GM18858 (cell line): ENCODE data around the gene PDXP.
"Not testable (repeated sequence)": the region's sequence is repeated elsewhere in the genome, so short reads cannot be mapped to it uniquely, and the experiment has no call there.

ENCODE experiments used
- ATAC-seq: cut with Tn5 transposase; IDR thresholded peaks from one replicate; pipeline ENCODE4 v1.9.1; 2021; ENCODE audit not compliant: unreplicated experiment

PDXP gene

DNA sequence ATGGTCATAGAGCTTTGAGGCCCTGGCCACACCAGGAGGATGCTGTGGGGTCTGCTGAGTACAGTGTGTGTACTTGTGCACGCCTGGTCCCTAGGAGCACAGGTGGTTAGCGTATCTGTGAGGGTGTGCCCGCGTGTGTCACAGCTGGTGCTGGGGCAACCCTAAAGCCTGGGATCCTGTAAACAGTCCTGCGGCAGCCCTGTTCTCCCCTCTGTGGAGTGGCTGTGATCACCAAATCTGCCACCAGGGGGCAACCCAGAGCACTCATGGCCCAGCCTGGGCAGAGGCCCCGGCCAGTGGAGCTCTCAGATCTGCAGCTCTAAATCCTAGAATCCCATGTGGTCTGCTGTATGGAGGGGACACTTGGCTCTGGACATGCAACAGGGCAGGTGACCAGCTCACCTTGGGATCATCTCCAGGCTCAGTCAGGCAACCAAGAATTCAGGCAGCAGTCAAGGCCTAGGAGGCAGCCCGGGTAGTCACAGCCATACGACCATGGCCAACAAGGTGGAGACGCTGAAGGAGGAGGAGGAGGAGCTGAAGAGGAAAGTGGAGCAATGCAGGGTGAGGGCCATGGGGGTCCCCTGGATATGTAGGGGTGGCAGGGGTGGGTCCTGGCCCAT, 15.2 kb upstream of the PDXP start:
- no peak for ATAC-seq

DNA sequence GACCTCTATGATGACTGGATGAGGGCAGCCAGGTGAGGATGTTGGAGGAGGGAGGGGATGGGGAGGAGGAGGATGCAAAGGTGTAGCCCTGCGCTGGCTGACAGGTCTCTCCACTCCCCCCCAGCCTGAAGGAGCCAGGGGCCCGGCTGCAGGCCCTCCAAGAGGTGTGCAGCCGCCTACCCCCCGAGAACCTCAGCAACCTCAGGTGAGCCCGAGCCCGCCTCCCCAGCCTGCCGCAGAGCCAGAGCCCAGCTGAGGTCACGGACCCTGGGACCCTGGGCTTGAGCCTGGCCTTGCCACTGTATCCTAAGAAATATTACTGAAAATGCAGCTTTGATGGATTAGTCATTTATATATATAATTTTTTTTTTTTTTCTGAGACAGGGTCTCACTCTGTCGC, 11.2 kb upstream of the PDXP start:
- no peak for ATAC-seq

DNA sequence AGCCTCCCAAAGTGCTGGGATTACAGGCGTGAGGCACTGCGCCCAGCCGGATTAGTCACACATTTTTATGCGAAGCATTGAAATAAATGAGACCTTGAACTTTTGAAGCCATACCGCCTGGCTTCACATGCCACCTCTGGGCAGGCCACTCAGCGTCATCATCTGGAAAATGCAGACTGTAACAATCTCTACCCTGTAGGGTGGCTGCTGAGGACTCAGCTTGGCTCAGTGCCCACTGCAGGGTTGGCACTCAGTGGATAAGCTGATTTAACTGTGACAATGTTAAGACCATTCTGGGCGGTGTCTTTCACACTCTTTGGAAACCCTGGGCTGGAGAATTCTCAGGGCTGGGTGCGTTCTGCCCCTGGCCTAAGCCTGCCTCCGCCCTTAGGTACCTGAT, 10.6 kb upstream of the PDXP start:
- no peak for ATAC-seq

DNA sequence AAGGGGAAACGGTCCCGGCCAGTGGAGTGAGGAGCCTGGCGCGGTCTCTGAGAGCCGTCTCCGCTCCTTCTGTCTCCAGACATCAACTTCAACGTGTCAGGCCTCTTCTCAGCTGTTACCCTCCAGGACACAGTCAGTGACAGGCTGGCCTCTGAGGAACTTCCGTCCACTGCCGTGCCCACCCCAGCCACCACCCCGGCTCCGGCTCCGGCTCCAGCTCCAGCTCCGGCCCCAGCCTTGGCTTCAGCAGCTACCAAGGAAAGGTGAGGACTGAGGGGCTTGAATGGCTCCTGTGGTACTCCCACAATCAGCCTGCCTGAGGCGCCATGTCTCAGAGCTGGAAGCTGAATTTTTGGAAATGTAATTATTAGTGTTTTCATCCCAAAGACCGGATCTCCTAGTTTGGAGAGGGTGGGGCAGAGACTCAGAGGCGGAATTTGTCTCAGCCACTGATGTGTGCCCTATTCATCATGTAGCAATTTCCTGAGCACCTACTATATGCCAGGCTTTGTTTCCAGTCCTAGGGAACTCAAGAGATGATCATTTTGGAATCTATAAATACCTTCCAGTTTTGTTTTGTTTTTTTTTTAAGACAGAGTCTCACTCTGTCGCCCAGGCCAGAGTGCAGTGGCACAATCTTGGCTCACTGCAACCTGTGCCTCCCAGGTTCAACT, 7.9 kb upstream of the PDXP start:
- no peak for ATAC-seq

GRCh38 chr22:37654563-37655251, 3.8 kb upstream of the PDXP start:
- ATAC-seq: no peak

DNA sequence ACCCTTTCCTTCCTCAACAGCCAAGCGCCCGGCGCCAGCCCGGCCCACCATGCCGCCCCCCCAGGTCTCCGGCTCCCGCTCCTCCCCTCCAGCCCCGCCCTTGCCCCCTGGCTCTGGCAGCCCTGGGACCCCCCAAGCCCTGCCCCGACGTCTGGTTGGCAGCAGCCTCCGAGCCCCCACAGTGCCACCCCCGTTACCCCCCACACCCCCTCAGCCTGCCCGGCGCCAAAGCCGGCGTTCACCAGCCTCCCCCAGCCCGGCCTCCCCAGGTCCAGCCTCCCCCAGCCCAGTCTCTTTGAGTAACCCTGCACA, 3.3 kb upstream of the PDXP start:
- no peak for ATAC-seq

DNA sequence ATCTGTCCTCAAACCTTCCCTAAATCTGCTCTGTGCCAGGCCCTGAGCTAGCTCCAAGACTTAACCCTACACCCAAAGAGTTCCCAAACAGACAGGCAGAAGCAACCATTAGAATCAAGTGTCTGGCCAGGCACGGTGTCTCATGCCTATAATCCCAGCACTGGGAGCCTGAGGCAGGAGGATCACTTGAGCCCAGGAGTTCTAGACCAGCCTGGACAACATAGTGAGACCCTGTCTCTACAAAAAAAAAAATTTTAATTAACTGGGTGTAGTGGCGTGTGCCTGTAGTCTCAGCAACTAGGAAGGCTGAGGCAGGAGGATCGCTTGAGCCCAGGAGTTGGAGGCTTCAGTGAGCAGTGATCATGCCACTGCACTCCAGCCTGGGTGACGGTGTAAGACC, 1.9 kb upstream of the PDXP start:
- not testable (repeated sequence) for ATAC-seq

DNA sequence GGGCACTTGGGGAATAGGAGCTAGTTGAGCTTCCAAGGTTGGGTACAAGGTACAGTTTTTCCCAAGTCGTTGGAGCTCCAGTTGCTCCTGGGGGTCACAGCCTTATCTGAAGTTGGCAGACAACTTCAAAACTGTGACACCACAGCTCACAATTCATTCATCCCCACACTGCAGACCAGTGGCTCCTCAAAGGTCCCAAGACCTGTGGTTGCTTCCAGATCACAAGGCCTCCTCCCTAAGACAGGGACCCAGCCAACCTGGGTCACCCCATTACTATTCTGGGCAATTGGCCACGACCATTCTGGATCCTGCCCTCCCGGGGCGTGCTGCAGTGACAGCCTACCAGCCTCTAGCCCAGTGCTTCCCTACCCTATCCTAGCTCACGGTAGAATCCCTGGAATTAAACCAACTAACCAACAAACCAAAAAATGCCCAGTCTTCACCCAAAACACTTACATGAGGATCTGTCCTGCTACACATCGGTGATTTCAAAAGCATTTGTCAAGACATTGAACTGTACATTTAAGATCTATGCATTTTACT, 862 bp upstream of the PDXP start:
- no peak for ATAC-seq

GRCh38 chr22:37659066-37659896, 758 bp downstream of the PDXP start:
- ATAC-seq: peak; percentile 4

GRCh38 chr22:37659897-37660708, 1.6 kb downstream of the PDXP start:
- no peak for ATAC-seq

DNA sequence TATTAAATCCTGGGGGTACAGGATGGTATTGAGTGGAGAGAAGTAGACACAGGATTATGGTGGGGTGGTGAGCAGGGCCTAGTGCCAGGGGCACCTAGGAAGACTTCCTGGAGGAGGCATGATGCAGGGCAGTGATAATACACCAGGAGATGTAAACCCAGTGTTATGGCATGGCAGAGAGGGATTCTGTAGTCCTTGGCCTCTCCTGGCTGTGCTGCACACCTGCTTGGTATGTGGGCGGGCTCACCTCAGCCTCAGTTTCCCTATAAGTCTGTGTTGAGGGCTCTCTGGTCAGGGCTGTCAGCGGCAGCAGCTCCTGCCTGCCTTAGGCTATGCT, 2.2 kb downstream of the PDXP start:
- no peak for ATAC-seq

DNA sequence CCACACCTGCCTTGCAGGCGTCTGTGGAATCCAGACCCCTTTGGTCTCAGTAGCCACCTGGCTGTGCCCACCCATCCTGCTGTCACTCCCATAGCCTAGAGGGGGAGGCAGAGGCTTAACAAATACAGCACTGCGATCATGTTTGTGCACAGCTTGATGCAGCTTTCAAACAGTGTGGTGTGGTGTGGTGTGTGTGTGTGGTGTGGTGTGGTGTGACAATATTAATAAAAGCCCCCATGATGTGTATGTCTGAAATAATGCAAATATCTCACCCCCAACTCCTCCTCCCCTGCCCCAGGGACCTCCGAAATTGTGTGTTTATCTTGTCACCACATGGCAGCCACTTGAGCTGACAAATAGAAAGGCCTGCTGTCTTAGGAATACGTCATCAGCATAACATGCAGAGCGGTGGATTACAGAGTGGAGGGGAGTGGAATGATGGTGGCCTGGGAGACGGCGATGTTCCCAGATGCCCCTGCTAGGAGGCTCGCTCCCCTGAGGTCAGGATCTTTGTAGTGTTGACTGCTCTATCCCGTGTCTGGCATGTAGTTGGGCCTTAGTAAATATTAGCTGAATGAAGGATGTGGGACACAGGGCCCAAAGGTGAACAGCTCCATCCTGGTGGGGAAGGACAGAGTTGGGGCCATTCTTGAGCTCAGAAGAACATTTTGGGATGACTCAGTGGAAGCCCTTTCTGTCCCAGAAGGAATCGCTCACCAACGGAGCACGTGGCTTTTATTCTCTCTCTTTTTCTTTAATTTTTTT, 2.8 kb downstream of the PDXP start:
- no peak for ATAC-seq

- ATAC-seq: no peak
These were observed 3.5 kb downstream of the PDXP start for GRCh38 chr22:37662039-37662438.

GRCh38 chr22:37663521-37664140, 5.1 kb downstream of the PDXP start:
- no peak for ATAC-seq

DNA sequence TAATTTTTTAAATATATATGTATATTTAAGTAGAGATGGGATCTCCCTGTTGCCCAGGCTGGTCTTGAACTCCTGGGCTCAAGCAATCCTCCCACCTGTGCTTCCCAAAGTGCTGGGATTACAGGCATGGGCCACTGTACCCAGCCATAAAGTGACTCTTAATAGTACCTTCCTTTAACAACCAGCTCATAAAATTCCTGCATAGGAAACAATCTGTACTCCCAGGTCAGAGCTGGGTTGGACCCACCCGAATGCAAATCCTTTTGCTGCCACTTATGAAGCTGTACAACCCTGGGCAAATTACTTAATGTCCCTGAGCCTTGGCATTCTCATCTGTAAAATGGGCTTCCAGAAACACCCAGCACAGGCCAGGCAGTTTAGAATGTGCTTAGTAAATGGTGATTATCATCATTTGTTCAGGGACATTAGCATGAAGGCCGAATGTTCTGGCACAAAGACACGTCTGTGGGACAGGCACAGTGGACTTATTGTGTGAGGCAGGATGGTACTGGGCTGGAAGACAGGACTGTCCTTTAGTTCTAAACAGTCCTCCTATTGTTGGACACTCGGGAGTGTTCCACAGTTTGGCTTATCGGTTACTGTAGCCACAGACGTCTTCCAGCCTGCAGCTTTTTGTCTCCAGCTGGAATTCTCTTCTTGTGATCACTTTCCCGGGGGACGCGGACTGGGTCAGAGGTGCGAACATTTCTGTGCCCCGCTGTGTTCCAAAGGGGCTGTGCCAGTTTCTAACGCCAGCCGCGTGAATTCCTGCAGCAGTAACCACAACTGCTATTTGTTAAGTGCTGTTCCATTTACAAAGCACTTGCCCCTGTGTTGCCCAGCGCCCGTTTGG, 6.0 kb downstream of the PDXP start:
- ATAC-seq: no peak

- ATAC-seq: no peak
These were observed 7.0 kb downstream of the PDXP start for GRCh38 chr22:37665487-37665886.

- no peak for ATAC-seq
These were observed 11.1 kb downstream of the PDXP start for GRCh38 chr22:37669586-37669985.

- no peak for ATAC-seq
These were observed 13.8 kb downstream of the PDXP start for GRCh38 chr22:37672206-37672919.
